Nephron (organoid): ENCODE measurements around the gene AP1G2.

Experiments
- H3K27ac Mint-ChIP-seq, 3 experiments: 2 replicates each; pipeline ENCODE4 v1.8.0; 2020; ENCODE audit warnings: mixed read lengths in 3 of 3, mild to moderate bottlenecking in 2 of 3, moderate library complexity in 1 of 3
- H3K27me3 Mint-ChIP-seq: 2 replicates; pipeline ENCODE4 v1.8.0; 2021; ENCODE audit warnings: low read depth, mild to moderate bottlenecking, moderate library complexity, mixed read lengths
- H3K36me3 Mint-ChIP-seq: 2 replicates; pipeline ENCODE4 v1.8.0; 2020; ENCODE audit warnings: low read depth, mixed read lengths
- H3K4me1 Mint-ChIP-seq: 2 replicates; pipeline ENCODE4 v1.8.0; 2020; ENCODE audit warnings: mixed read lengths
- H3K4me3 Mint-ChIP-seq, 3 experiments: 2 replicates each; pipeline ENCODE4 v1.8.0; 2020; ENCODE audit warnings: mild to moderate bottlenecking in 3 of 3, mixed read lengths in 3 of 3, moderate library complexity in 2 of 3
- H3K9me3 Mint-ChIP-seq: 2 replicates; pipeline ENCODE4 v1.8.0; 2020; ENCODE audit warnings: mixed read lengths
- TF ChIP-seq, protein P1 (sequence below), 3 experiments: fragments of 200-600 bp; sonication (generic); IDR thresholded peaks; one replicate each; pipeline ENCODE4 v1.5.0; 2021; ENCODE audit warnings: antibody characterized with exemption in 3 of 3; ENCODE audit not compliant: unreplicated experiment in 3 of 3

AP1G2 gene

DNA sequence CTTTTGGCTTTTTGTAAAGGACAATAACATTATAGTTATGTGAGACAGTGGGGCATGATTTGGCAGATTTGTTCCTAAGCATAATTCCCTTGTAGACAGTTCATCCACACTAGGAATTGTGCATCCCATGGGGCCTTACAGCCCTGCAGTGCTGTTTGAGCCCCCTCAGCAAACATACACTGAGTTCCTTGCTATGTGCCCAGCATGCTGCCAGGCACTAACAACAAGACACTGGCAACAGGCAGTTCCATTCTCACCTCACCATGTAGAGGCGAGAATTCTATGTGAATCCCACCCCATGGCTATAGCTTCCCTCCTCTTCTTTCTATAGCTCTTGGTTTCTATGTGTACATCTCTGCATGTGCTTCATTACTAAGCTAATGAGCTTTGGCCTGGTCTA, 9.6 kb downstream of the AP1G2 start:
- Mint-ChIP-seq H3K36me3 (peaks cover 12% of the 10 kb centered on the region), H3K4me1 (peaks cover 31% of the 10 kb centered on the region), H3K27ac (peak overlapping the region; percentile 10 to 75 (median 37)), H3K9me3 (no peaks in the 10 kb centered on the region), H3K4me3 (peak overlapping the region; percentile 76 to 84 (median 78)), H3K27me3 (no peaks in the 10 kb centered on the region)
- TF ChIP-seq, protein P1, sequence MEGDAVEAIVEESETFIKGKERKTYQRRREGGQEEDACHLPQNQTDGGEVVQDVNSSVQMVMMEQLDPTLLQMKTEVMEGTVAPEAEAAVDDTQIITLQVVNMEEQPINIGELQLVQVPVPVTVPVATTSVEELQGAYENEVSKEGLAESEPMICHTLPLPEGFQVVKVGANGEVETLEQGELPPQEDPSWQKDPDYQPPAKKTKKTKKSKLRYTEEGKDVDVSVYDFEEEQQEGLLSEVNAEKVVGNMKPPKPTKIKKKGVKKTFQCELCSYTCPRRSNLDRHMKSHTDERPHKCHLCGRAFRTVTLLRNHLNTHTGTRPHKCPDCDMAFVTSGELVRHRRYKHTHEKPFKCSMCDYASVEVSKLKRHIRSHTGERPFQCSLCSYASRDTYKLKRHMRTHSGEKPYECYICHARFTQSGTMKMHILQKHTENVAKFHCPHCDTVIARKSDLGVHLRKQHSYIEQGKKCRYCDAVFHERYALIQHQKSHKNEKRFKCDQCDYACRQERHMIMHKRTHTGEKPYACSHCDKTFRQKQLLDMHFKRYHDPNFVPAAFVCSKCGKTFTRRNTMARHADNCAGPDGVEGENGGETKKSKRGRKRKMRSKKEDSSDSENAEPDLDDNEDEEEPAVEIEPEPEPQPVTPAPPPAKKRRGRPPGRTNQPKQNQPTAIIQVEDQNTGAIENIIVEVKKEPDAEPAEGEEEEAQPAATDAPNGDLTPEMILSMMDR (IDR thresholded peaks at IDR 0.05; ENCODE audit: unreplicated experiment in 3 of 3): no peak

DNA sequence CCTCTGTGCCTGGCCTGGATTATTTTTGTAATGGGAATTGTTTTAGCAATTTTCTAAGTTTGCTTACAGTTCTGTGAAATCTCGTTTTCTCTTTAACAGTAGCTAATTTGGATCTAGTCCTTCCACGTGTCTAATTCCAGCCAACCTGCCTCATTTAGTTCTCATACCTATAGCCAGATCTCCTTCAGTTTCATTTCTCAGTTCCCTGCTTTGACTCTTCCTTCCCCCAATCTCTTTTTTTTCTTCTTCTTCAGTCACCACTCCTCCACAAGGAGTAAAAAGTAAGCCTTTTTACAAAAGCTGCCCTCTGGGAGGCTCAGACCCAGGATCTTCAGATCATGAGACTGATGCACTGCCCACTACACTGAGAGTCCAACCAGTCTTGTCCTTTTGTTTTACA, 10.1 kb downstream of the AP1G2 start:
- TF ChIP-seq, protein P1 (IDR thresholded peaks at IDR 0.05; ENCODE audit: unreplicated experiment in 3 of 3): no peak
- Mint-ChIP-seq H3K9me3 (no peaks in the 10 kb centered on the region), H3K4me3 (peak overlapping the region; percentile 76 to 84 (median 78)), H3K27ac (peak overlapping the region; percentile 10 to 75 (median 37)), H3K27me3 (no peaks in the 10 kb centered on the region), H3K36me3 (peaks cover 9% of the 10 kb centered on the region), H3K4me1 (peaks cover 31% of the 10 kb centered on the region)

DNA sequence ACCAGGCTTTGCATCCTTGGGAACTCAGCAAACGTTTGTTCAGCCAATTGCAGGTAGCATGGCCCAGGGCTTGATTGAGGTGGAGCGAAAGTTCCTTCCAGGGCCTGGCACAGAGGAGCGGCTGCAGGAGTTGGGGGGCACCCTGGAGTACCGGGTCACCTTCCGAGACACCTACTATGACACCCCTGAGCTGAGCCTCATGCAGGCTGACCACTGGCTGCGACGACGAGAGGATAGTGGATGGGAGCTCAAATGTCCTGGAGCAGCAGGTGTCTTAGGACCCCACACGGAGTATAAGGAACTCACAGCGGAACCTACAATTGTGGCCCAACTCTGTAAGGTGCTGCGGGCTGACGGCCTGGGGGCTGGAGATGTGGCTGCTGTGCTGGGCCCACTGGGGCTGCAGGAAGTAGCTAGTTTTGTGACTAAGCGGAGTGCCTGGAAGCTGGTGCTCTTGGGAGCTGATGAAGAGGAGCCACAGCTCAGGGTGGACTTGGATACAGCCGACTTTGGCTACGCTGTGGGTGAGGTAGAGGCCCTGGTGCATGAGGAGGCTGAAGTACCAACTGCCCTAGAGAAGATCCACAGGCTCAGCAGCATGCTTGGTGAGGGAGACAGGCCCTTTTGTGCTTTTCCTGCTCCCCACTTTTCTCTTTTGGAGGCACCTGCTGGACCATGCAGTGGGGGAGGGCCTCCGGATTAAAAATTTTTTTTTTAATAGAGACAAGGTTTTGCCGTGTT, 10.7 kb downstream of the AP1G2 start:
- no peaks in the 10 kb centered on the region for H3K27me3 Mint-ChIP-seq
- TF ChIP-seq, protein P1 (IDR thresholded peaks at IDR 0.05; ENCODE audit: unreplicated experiment in 3 of 3): no peak
- no peaks in the 10 kb centered on the region for H3K9me3 Mint-ChIP-seq
- H3K4me1 Mint-ChIP-seq: peaks cover 31% of the 10 kb centered on the region
- H3K36me3 Mint-ChIP-seq: peaks cover 9% of the 10 kb centered on the region
- H3K27ac Mint-ChIP-seq: peak overlapping the region; percentile 88 to 98 (median 94)
- H3K4me3 Mint-ChIP-seq: peak overlapping the region; percentile 94 to 99 (median 99)

DNA sequence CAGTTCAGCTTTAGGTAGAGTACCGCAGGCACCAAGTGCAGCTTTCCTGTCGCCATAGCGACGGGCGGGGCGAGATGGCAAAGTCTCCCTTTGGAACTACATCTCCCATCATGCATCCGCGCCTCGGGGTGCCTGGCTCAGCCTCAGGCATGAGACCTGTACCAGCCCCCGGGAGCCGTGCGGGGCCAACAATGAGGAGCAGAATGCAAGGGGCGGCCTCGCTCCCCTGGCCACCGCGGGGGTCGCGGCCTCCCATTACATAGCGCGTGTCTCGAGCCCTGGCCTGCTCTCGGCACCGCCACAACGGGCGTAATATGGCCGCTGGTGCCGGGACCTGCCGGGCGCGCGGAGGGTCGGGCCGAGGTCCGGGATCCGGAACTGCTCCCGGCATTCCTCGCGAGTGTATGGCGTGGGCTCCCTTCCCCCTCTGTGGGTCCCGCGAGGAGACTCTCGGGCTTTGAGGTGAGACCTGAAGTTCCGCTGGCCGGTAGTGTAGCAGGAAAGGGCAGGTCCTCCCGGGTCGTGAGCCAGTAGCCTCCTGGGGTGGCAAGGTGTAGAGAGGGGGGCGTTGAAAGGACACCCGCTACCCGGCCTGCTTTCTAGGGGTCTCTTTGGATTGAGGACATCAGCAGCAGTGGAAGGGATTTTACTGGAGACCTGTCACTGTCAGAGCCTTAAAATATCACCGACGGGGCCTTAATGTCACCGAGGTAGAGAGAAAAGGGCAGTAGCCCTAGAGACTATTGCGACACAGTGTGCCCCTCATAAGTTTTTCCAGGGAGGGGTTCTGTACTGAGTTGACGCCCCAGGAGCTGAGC, 11.5 kb downstream of the AP1G2 start, which contains the start of gene THTPA:
Gene THTPA, plus strand, starts transcription at position 390 of the 818 bp plus-strand sequence. CDS start 487 bp downstream, outside the sequence.
- TF ChIP-seq, protein P1 (IDR thresholded peaks at IDR 0.05; ENCODE audit: unreplicated experiment in 3 of 3): no peak
- Mint-ChIP-seq H3K9me3 (no peaks in the 10 kb centered on the region), H3K36me3 (peaks cover 4% of the 10 kb centered on the region), H3K4me3 (peak within 1 kb of the TSS; percentile 94 to 99 (median 99)), H3K4me1 (peaks cover 31% of the 10 kb centered on the region), H3K27me3 (no peaks in the 10 kb centered on the region), H3K27ac (peak within 1 kb of the TSS; percentile 88 to 98 (median 94))

DNA sequence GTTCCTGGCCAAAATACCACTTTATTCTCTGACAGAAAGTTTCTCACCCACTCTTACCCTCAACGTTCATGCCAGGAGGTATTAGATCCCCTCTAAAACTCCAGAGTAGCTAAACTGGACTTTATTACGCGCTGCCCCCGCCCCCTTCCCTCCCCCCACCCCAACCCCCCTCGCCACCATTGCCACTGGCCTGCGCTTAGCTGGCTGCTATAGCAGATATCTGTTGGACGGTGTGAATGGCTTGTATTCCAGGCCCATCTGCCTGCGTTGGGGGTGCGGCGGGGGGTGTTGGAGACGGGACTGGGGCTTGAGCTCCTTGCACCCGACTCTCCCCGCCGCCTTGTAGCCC, 12.1 kb downstream of the AP1G2 start:
- Mint-ChIP-seq H3K27me3 (no peaks in the 10 kb centered on the region), H3K36me3 (no peaks in the 10 kb centered on the region), H3K4me1 (peaks cover 31% of the 10 kb centered on the region), H3K9me3 (no peaks in the 10 kb centered on the region), H3K27ac (peak overlapping the region; percentile 88 to 98 (median 94)), H3K4me3 (peak overlapping the region; percentile 94 to 99 (median 99))
- TF ChIP-seq, protein P1 (IDR thresholded peaks at IDR 0.05; ENCODE audit: unreplicated experiment in 3 of 3): no peak
